Nucleus accumbens (tissue), 56 donors: ENCODE results near the gene SCN8A.
A peak's percentile ranks its signal among the peaks of the same experiment; 100 is the strongest.

Experiments
- DNase-seq, 56 donors: peaks; one replicate each; lab custom pipeline; 2025; lab: John Stamatoyannopoulos, UW

The SCN8A gene

GRCh38 chr12:51702587-51702986 lies 111.6 kb downstream of the SCN8A start:
- no peak for DNase-seq

DNA sequence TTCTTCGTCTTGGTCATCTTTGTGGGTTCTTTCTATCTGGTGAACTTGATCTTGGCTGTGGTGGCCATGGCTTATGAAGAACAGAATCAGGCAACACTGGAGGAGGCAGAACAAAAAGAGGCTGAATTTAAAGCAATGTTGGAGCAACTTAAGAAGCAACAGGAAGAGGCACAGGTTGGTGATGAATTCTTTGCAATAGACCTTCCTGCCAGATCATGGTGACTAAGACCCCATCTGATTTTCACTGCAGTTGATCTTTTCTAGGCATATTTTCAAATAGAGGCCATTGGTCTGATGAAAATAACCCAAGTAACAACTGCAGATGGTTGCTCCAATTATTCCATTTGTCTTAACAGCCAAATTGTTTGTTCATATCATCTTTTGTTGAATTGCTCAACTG lies 114.4 kb downstream of the SCN8A start:
- DNase-seq = no peak

- no peak for DNase-seq
Observed at GRCh38 chr12:51706206-51706605, 115.2 kb downstream of the SCN8A start.

DNA sequence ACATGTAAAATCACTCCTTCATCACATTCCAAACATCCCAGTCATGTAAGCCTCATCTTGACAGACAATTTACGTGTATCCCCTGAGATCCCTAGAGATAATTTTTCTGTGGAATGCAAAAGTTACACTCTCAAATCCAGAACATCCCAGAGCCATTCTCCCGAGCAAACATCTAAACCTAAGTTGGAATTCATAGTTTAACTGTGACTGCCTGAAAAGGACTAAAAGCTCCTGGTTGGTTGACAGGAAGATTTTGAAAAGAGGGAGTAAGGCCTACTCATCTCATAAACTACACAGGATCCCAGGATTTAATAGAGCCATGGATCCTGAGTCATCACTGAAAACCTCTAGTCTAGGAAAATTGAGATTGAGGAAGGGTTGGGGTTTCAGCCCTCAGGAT lies 123.6 kb downstream of the SCN8A start:
- no peak for DNase-seq

GRCh38 chr12:51717326-51717925 lies 126.4 kb downstream of the SCN8A start:
- no peak for DNase-seq

GRCh38 chr12:51721282-51721940 lies 130.4 kb downstream of the SCN8A start:
- DNase-seq = peak in 31 of 56 donors; percentile 1 to 44 (median 13)

DNA sequence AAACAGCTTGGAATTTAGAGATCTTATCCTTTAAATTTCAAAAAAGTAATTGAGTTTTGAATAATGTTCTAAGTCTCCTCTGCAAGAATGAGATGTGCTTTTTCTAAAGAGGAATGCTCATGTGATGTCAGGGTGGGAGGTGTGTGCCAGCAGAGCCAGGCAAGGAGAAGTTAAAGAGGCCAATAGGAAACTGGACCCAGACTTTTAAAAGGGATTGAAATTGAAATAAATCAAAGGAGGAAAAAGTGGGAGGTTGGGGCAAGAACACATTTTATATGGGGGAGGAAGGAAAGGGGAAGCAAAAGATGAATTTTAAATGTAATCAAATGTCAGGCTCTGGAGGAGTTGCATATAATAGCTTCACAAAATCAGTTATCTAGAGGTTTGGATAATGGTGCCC lies 131.4 kb downstream of the SCN8A start:
- peak in 4 of 56 donors; percentile 1 to 9 (median 2) for DNase-seq

- DNase-seq = no peak
Observed at GRCh38 chr12:51726161-51726560, 135.1 kb downstream of the SCN8A start.

GRCh38 chr12:51726931-51727330 lies 135.9 kb downstream of the SCN8A start:
- DNase-seq = no peak

- no peak for DNase-seq
Observed at GRCh38 chr12:51729331-51729730, 138.3 kb downstream of the SCN8A start.

GRCh38 chr12:51730745-51731144 lies 139.7 kb downstream of the SCN8A start:
- no peak for DNase-seq

GRCh38 chr12:51740536-51740935 lies 149.5 kb downstream of the SCN8A start:
- no peak for DNase-seq

DNA sequence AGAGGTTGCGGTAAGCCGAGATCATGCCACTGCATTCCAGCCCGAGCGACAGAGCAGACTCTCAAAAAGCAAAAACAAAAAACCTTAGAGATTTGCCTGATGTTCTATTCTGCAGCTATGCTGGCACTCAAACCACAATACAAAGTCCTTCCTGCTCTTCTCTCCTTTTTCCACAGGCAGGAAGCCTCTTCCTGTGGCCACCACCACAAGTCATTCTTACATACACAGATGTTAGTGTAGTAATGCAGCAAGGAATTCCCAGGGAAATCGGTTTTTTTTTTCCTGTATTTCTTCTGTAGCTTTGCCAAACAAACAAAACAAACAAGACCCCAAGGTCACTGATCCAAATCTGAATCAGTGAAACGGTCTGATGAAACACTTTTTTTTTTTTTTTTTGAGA lies 153.2 kb downstream of the SCN8A start:
- no peak for DNase-seq

- DNase-seq = no peak
Observed at GRCh38 chr12:51744957-51745356, 153.9 kb downstream of the SCN8A start.

DNA sequence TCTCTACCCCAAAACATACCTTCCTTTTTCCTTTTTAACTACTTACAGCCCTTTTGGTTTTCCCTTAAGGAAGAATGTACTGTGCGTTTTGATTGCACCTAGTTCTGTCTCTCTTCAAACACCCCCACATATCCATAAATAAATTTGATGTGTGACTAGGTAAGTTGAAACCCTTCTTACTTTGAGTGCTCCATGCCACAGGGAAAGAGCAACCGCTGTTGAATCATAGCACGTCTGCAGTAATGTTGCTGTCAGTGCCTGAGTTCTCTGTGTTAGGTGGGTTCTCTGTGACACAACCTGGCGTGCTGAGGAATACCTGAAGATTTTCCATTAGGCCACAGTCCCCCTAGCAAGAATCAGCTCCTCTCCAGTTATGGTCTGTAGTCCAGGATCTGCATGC lies 155.4 kb downstream of the SCN8A start:
- DNase-seq = peak in 22 of 56 donors; percentile 1 to 79 (median 36)

DNA sequence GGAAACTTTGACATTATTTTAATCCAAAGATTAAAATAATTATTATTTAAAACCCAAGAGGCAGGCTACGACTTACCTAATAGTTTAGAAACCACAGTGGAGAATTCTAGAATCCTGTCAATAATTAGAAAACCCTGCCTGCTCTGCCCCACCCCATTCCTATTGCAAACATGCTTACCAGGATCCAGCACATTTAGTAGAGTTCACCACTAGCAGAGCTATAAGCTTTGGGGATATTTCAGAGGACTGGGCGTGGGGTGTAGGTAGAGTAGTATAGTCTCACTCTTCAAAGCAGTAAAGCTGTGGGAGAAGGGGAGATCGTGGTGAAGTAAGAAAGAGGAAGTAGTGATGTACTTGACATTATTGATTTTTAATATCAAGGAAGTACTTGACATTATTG lies 157.2 kb downstream of the SCN8A start:
- no peak for DNase-seq

DNA sequence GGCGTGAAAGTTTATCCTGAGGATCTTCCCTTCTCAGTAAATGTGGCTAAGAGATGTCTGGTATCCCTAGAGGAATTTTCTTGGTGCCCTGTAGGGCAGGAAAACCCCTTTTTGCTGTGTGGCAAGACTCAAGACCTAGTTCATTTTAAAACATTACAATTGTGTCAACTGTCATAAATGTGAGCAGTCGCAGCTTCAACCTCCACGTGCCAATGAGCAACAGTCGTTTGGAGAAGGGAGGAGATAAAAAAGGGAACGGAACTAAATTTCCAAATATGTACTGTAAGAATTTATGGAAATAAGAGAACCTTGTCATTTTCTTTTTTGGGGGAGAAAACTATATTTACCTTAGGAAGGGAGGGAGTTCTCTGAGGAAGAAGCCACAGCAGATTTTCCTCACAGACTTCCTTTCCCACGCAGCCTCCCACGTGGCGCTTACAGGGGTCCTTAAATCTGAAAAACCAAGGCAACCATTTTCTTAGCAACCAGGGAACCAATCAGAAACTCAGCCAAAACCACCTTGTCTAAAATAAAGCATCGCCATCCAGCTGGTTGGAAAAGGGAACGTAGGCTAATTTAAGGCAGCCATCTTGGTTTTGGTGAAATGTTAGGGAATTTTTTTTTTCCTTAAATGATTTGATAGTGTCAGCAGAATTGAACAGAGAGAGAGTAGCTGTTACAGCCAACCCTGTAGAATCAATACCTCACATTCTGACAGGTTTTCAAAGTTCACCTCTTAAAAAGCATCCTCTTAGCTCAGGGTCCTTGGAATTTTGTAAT lies 158.4 kb downstream of the SCN8A start:
- peak in 35 of 56 donors; percentile 3 to 84 (median 48) for DNase-seq

GRCh38 chr12:51749986-51750317 lies 158.9 kb downstream of the SCN8A start:
- DNase-seq = no peak

- DNase-seq = peak in 45 of 56 donors; percentile 2 to 75 (median 36)
Observed at GRCh38 chr12:51751661-51752060, 160.6 kb downstream of the SCN8A start.

- DNase-seq = peak in 53 of 56 donors; percentile 6 to 94 (median 76)
Observed at GRCh38 chr12:51752234-51752889, 161.3 kb downstream of the SCN8A start.

- DNase-seq = no peak
Observed at GRCh38 chr12:51753980-51754675, 163.1 kb downstream of the SCN8A start.
